CD4-positive, alpha-beta T cell treated with Interleukin-10 for 1 hour (primary cell): ENCODE data around the gene OLFML2B.

Source experiments
- DNase-seq: peaks from one replicate; pipeline ENCODE4 v3.0.0-alpha.2; 2020

The OLFML2B gene

DNA sequence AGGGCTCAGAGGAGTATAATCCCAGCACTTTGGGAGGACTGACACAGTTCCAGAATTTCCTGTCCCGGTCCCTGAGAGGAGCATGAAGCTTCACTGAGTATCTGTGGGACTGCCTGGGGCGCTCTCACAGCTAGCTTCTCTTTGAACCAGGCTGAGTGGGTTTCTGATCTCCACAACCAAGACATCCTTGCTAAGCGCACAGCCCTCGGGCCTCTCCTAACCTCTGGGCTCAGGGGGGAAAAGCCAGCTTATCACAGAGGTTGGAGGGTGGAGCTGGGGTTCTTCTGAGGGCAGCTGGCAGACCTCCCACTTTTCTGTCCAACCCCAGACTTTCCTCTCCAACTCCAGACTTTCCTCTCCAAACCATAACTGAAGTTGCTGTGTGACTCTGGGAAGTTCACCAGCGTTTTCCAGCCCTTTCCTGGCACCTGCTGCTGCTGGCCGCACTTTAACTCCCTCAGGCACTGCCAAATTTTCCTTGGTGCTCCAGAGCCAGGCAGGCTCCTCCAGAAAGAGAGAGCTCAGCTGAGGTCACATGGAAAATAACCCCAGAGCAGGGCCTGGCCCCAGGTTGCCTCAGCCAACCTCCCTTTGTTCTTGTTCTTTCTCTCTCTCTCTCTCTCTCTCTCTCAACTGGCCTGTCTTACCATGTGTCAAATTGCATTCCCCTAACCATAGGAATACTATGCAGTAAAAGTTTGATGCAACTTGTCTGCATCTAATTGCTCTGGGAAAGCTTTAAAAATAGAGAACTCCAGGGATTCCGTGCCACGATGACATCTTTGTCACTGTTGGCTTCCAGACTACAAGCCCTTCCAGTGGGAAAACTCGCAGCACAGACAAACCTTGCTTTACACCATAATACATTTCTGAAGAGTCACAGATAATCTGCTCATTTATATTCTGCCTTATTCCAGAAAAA, 49.5 kb downstream of the OLFML2B start:
- no peak for DNase-seq

DNA sequence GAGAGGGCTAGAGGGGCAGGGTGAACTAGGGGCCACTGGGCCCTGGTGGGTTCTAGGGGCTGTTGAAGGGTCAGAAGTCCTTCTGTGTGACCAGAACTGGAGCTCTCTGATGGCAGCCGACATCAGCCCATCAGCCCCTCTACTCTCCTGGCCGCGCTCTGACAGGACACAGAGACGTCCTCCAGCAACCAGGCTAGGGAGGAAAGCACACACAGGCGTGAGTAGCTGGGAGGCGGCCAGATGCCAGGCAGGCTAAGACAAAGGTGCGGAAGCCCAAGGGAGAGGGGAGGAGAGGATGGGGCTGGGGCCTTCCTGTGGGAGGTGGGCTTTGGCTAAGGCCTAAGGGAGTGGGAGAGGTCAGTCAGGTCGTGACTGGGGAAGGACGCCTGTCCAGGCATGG, 50.8 kb downstream of the OLFML2B start:
- DNase-seq: no peak

DNA sequence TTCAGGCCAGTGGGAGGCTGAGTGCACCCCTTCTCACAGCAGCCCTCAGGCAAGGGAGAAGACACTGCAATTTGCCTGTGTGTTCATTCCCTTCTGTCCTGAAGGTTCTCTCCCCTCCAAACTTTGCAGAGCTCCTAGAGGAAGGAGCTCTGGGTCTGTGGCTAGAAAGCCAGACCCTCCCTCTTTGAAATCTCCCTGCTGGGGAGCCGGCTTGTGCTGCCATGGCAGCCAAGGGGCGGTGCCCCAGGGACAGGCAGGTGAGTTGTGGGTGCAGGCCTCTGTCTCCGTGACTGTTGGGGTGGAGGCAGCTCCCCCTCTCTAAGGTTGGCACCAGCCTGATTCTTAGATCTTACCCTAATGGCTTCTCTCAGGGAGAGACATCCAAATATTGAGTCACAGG, 53.0 kb downstream of the OLFML2B start:
- no peak for DNase-seq

DNA sequence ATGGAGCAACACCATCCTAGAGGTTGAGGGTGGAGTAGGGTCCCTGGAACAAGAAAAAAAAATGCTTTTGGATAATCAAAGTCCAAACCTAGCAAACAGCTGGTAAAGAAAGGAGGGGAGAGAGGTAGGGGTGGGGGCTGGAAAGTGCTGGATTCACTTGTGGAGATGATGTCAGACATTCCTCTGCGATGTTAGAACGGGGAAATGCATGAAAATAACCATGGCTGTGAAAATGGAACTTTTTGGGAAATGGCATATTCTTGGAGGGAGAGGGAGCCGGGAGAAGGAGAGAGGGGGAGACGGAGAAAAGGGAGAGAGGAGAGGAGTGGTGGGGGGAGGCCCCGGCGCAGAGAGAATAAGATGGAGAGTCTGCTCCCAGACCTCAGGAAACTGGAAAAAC, 53.6 kb downstream of the OLFML2B start:
- no peak for DNase-seq

DNA sequence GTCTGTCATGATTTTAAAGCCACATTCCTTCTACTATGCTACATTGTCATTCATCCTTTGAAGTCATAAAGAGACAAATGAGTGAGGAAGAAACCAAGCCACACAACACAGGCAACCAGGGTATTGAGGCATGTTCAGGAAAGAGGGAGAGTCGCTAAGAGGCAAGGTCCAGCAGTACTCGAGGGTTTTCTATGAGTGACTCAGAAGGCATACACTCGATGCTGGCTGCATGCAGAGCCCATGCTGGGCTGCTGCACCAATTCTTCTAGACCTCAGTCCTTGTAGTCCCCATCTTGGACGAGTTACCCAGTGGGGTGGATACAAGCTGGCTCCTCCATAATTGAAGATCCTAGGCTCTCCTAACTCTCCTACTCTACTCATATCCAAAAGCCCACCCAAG, 57.6 kb downstream of the OLFML2B start:
- DNase-seq: no peak

DNA sequence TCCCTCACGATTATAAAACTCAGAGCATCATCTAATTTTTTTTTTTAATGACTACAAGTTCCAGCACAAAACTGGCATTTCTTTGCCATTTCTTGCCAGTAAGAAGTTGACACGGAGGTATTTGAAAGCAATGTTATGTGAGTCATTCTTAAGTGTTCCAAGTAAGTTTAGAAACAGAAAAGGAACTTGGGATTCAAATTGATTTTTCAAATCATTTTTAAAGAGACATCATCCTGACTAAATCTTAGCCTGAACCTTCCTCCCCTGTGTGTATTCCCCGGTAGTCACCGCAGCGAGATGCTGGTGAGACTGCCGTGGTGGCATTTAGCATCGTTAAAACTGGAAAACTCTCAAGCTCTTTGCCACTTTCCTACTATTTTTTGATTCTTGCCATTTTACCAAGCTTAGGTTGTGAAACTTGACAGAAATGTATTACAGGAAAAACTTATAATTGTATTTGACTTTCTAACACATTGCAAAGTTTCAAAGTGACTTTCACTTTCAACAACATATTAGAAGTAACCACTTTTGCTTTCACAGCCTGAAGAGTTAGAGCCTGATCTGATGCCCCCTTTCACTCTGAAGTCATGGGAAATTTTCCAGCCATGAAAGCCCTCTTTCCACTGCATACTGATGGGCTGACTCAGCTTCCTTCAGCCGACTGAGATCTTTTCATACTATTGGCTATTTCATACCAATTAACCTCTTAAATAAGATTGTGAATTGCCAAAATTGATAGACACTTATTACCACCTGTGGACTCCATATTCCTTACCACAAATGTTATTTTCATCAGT, 61.4 kb downstream of the OLFML2B start:
- peak; percentile 25 for DNase-seq

DNA sequence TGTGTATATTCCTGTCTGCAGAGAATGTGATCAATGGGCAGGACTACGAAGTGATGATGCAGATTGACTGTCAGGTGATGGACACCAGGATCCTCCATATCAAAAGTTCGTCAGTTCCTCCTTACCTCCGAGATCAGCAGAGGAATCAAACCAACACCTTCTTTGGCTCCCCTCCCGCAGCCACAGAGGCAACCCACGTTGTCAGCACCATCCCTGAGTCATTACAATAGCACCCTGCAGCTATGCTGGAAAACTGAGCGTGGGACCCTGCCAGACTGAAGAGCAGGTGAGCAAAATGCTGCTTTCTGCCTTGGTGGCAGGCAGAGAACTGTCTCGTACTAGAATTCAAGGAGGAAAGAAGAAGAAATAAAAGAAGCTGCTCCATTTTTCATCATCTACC, 65.2 kb downstream of the OLFML2B start:
- DNase-seq: no peak

DNA sequence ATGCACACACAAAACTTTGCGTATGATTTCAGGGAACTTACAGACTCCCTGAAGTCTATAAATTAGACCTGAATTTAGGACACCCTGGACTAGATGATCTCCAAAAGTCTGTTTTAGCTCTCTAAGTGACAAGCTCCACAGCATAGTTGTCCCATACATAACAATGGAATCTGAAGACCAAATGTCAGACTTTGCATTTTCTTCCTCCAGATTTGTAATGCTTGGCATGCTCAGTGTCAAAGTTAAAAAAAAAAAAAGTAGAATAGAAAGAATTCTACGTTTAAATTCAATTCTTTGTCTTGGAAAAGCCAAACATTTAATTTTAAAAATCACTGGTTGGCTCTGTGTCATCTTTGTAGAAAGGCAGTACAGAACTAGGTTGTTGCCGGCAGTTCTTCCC, 66.7 kb downstream of the OLFML2B start:
- DNase-seq: no peak

DNA sequence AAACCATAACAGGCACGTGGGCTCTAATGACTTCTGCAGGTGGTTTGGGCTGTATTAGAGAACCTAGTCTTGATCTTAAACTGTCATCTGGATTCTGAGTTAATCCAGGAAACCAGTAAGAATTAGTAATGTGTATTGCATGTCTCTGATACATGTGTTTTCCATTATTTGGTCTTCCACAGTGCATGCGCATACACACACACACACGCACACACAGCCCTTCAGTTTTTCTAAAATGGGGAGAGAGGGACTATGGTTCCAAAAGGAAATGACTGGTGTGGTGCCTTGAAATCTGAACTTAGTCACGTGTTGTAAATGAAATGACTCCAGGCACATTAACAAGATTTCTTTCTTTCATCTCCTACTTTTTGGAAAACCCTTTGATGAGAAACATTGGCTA, 67.6 kb downstream of the OLFML2B start:
- DNase-seq: no peak

DNA sequence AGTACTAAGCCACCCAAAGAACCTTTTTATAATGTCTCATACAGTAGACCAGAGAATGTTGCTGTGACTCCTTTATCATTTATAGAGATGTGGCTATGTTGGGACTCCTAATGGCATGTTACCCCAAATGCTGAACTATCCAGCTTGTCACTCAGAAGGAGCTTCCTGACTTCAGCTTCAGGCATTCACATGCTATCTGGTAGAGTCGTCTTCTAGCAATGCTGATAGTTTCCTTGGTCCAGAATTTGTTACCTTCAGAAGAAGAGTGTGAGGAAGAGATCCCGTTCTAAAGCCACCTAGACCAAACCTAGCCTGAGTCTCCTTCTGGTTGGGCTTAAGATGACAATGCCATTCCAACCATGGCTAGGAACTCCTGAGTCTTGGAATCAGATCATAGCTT, 68.1 kb downstream of the OLFML2B start:
- no peak for DNase-seq

DNA sequence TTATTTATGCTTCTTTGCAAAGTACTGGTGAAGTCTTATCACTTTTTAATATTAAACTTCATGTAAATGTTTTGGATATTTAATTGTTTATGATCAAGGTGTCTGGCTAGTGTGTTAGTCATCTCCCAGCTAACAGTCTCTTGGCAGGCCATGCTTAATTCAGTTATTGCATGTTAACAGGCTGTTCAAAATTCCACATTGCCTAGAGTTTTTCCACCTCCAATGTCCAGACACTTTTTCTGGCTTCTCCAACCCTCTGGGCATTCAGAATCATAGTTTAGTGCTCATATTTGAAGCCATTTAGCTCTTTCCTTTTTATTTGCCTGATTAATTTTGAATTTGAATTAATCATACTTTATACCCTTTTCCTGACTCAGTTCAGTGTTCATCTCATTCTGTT, 69.2 kb downstream of the OLFML2B start:
- no peak for DNase-seq

DNA sequence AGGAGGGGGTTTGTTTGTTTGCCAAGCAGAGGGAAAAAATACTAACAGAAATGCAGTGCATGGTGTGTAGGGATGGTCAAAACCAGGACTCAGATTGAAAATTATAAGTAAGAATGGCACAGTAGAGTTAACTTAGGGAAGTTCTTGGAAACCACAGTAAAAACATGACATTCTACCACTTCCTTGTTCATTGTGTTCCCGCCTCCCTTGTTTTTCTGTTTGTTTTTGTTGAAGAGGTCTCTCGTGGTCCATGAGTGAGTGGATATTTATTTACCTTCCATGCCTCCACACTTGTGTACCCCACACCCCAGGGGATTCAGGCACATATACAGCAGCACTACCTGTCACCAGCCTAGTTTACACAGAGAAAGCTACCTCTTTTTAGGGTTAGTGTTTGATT, 69.6 kb downstream of the OLFML2B start:
- DNase-seq: no peak

DNA sequence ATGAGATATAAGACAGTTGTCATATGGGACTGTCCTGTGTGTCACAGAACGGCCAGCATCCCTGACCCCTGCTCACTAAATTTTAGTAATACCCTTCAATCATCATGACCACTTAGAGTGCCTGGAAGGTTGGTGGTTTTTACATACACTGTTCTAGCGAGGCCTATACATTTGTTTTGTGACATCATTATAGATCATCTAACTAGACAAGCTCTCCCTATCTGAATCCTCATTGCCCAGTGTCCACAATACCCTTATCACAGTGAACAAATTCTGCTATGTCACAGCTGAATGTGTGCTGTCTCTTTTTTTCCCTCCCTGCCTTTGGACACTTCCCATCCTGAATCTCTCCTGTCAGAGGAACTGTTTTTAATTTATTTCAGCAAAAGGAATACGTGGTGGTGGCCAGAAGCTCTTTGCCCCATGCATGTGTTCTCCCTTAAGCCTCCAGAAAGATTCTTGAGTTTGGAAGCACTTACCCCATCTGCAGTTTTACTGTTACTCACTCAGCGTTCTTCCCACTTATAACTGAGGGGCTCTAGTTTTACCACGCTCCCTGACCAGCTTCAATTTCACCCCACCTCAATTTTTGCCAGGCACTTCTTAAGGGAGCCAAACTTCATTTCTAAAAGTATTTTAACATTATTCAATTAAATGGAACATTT, 70.3 kb downstream of the OLFML2B start:
- no peak for DNase-seq

DNA sequence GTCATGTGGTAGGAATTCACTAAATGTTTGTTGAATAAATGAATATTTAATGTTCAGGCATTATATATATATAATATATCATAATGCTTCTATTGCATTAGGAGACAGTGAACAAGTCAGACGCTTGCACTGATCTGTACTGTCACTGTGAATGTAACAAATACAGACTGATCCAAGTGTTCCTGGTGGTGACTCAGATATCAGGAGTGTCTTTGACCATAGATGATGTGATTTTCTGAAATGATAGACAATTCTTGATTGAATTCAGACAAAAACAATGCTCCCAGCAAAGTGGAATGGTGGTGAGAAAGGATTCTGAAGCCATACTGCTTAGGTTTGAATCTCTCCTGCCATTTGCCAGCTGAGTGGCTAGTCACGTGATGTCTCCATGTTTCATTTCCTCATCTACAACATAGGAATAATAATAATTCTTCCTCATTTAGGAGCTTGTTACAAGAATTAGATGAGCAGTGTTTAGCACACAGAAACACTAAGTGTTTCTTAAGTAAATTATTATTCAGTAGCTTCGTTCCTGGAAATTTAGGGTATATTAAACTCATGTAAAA, 71.0 kb downstream of the OLFML2B start:
- DNase-seq: no peak

DNA sequence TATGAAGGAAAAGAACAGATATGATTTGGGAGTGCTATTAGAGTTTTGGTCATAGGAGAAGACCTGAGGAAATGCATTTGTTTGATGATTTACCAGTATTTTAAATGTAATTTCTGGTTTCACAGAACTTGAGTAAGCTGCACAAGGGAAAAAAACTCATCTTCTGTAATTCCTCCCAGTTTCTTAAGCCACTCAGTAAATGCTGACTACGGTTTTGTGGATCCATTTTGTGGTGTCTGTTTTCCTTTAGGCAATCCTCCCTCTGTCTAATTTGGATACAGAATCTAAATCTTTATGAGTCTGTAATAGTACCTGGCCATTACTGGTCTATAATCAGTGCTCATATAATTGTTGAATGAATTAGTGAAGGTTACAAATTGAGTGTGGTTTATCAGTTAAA, 72.0 kb downstream of the OLFML2B start:
- no peak for DNase-seq

DNA sequence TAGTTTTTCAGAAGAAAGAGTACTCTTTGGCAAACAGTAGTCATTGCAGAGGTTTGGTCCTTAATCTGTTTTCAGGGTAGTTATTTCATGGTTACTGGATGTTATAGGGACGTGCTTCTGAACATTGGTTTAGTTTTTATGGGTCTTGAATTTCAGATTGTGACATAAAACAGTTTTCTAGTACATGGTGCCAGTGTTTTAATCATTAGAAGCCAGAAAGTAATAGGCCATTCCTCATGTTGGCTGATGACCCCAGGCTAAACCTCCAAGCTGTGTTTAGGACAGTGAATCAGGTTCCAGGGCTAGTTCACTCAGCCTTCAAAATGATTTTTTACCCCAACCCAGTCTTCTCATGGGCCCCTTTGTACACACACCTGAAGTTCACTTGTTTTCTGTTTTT, 73.3 kb downstream of the OLFML2B start:
- no peak for DNase-seq

DNA sequence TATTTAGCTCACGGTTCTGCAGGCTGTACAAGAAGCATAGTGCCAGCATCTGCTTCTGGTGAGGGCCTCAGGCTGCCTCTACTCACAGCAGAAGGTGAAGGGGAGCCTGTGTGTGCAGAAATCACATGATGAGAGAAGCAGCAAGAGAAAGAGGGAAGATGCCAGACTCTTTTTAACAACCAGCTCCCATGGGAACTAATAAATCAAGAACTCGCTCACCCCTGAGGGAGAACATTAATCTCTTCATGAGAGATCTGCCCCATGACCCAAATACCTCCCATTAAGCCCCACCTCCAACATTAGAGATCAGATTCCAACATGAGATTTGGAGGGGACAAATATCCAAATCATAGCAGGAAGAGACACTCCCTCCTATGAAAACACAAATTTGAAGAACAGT, 74.1 kb downstream of the OLFML2B start:
- no peak for DNase-seq

DNA sequence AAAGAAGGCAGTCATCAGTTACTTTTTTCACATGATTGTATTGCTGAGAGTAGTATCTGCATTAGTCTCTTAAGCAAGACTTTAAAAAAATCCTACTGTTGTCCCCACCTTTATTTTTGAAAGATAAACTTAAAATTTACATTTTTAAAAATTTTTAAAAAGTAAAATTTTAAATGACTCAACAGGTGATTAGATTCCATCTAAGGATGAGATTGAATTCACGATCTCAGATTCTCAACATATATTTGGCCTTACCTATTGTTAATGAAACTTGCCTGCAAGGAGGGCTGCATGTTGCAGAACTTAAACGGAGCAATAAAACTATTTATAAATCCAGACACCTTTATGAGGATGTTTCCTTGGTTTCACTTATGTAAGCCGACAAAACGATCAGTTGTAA, 75.2 kb downstream of the OLFML2B start:
- DNase-seq: no peak

DNA sequence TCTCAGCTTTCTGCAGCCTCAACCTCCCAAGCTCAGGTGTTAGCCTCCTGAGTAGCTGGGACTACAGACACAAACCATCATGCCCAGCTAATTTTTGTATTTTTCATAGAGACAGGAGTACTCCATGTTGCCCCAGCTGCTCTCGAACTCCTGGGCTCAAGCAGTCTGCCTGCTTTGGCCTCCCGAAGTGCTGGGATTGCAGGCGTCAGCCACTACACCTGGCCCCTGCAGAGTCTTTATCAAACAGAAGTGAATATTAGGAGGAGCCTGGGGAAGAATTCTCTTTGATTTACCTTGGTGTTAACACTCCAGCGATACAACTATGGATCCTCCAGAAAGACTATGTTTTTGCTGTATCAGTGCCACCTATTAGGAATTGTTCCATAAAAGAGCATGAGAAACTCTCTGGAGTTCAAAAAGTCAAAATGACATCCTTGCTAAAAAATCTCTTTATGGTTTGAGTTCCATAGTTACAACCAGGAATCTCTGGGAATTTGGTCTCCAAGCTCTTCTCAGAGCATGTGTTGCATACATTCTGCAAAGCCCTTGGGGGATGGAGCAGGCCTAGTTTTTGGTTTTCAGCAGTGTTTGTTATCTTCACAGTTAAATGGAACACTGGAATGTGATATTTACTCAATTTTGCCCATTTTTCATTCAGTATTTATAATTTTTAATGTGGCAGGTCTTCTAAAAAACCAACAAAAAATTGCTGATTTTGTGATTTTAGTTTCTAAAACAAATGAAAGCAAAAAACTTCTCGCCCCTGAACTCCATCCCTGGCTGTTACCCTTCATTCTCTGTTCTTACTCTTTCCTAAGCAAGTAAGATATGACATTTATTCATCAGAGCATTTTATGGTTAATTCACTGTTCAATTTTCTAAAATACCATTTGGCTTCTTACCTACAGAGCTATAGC, 77.3 kb downstream of the OLFML2B start:
- DNase-seq: no peak

DNA sequence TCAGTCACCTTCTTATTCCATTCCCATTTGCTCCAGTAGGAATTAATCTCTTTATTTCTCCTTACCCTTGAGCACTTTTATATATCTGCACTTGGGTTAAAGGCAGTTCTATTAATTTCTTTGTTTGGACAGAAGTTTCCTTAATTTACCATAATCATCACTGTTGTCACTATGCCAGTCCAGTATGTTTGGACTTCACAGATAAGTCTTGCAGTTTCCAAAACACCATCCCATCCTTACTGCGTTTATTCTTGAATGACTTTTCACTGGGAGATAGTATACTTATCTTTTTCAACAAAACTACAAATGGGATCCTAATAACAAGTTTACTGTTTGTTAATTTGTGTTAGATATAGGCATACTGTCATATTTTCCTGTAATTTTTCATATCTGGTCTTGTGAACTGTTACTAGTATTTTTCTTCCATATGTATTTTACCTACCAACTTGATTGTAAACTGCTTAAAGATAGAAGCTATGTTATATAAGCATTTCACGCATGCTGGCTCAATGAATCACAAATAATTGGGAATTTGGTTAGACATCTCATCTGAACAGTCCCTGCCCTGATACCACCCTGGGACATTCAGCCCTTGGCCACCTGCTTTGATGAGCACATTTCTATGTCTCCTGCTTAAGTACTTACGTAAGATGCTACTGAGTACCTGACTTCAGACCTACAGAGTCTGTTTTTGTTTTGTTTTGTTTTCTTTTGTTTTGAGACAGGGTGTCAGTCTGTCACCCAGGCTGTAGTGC, 78.2 kb downstream of the OLFML2B start:
- DNase-seq: no peak

DNA sequence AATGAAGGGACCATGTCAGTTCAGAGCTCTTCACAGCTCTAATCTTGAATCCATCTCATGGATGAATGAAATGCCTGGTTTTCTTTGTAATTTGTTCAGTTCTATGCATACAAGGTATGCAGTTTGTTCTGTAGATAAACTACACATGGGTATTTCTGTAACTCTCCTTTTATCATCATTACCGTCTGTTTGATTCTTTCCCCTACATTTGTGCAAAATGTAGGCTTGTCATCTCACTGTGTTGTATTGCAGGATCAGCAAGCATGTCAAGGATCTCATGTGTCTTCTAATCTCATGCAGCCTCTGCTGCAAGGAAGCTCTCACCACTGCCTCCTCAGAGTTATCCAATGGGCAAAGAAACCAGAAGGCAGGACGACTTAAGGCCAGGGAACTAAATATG, 79.3 kb downstream of the OLFML2B start:
- no peak for DNase-seq

DNA sequence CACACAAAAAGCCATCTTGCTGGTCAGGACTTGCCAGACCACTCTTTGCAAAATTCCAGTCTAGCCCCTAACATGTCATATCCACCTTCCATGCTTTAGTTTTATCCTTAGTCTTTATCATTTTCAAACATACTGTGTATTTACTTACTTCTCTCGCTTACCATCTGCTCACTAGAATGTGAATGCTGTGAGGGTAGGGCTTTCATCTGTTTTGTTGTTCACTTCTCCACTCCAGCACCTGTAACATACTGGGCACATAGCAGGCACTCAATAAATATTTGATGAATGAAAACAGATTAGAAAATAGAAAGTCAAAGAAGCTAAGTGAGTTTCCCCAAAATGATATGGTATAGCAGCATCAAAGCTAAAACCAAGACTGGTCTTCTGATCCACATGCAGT, 79.9 kb downstream of the OLFML2B start:
- DNase-seq: no peak
